Measurements from ENCODE around the gene TAB2. TPM values are rescaled to one million over a fixed set of nuclear protein-coding genes. Genes with fewer than 3 reads are reported as not detected.
A peak's percentile ranks its signal among the peaks of the same experiment; 100 is the strongest.

Gene TAB2
- total and polyA plus RNA-seq, 9 of the 15 experiments (the other 6 are each of a cell fraction or from before 2014, with no cell fraction given), result 9.1 to 38.3 (median 18.6) TPM

DNA sequence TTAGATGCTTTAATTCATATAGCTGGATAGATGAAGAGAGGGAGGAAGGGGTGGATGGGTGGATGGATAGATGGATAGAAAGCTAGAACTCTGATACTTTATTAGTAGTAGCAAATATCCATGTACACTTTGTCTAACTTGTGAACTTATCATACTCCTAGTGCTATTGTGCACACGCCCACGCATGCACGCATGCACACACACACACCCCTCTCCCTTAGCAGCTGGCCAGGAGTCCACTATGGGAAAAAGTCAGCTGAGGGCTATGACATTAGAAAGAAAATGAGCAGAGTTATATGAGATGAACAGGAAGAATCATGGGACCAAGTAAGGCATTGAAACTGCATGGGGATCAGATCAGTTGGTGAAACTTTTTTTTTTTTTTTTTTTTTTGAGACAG lies 28.6 kb downstream of the TAB2 start (continued):
- TF ChIP-seq, protein P1, sequence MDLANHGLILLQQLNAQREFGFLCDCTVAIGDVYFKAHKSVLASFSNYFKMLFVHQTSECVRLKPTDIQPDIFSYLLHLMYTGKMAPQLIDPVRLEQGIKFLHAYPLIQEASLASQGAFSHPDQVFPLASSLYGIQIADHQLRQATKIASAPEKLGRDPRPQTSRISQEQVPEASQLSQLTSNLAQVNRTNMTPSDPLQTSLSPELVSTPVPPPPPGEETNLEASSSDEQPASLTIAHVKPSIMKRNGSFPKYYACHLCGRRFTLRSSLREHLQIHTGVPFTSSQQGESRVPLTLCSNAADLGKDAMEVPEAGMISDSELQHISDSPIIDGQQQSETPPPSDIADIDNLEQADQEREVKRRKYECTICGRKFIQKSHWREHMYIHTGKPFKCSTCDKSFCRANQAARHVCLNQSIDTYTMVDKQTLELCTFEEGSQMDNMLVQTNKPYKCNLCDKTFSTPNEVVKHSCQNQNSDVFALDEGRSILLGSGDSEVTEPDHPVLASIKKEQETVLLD (IDR thresholded peaks at IDR 0.05), result no peak
- TF ChIP-seq TGIF2 (CRISPR knock-in tag; IDR thresholded peaks at IDR 0.05) (no peak), EGR1 (conservative IDR thresholded peaks at IDR 0.05) (peak; percentile 74), ESRRA (IDR thresholded peaks at IDR 0.05; ENCODE audit: borderline replicate concordance, low read depth) (no peak)
- TF ChIP-seq, protein P2, sequence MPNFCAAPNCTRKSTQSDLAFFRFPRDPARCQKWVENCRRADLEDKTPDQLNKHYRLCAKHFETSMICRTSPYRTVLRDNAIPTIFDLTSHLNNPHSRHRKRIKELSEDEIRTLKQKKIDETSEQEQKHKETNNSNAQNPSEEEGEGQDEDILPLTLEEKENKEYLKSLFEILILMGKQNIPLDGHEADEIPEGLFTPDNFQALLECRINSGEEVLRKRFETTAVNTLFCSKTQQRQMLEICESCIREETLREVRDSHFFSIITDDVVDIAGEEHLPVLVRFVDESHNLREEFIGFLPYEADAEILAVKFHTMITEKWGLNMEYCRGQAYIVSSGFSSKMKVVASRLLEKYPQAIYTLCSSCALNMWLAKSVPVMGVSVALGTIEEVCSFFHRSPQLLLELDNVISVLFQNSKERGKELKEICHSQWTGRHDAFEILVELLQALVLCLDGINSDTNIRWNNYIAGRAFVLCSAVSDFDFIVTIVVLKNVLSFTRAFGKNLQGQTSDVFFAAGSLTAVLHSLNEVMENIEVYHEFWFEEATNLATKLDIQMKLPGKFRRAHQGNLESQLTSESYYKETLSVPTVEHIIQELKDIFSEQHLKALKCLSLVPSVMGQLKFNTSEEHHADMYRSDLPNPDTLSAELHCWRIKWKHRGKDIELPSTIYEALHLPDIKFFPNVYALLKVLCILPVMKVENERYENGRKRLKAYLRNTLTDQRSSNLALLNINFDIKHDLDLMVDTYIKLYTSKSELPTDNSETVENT (CRISPR knock-in tag; IDR thresholded peaks at IDR 0.05), result no peak
- TF ChIP-seq, protein P3, sequence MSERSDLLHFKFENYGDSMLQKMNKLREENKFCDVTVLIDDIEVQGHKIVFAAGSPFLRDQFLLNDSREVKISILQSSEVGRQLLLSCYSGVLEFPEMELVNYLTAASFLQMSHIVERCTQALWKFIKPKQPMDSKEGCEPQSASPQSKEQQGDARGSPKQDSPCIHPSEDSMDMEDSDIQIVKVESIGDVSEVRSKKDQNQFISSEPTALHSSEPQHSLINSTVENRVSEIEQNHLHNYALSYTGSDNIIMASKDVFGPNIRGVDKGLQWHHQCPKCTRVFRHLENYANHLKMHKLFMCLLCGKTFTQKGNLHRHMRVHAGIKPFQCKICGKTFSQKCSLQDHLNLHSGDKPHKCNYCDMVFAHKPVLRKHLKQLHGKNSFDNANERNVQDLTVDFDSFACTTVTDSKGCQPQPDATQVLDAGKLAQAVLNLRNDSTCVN (CRISPR knock-in tag; IDR thresholded peaks at IDR 0.05), result no peak
